Hepatocyte (in vitro differentiated cells): ENCODE results near the gene C3orf20.

Experiments used
- EZH2 ChIP-seq: fragments of 200-600 bp; sonication (generic); IDR thresholded peaks from 2 replicates; pipeline ENCODE4 v1.6.1; 2016; ENCODE audit warnings: antibody characterized with exemption, mild to moderate bottlenecking, borderline replicate concordance
- TF ChIP-seq, protein P1 (sequence below): fragments of 200-600 bp; sonication (generic); IDR thresholded peaks from 2 replicates; pipeline ENCODE4 v1.5.1; 2016; ENCODE audit warnings: antibody characterized with exemption, mild to moderate bottlenecking; ENCODE audit not compliant: poor library complexity

DNA sequence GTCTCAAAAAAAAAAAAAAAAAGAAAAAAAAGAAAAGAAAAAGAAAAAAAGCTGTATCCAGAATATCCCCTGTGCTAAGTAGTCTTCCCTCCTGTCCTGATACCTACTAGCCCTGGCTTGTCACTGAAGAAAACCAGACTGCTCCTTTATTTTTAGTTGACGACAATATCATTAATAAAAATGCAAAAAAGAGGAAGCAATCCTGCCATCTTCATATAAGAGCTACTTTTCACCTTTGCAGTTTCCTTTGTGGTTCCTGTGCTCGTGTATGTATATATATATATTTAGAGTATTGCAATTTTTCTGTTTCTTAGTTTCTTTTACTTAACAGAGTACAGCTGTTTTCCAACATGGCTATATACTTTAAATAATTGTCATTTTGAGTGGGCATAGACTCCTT lies 13.6 kb downstream of the C3orf20 start:
- TF ChIP-seq EZH2: no peak
- TF ChIP-seq, protein P1, sequence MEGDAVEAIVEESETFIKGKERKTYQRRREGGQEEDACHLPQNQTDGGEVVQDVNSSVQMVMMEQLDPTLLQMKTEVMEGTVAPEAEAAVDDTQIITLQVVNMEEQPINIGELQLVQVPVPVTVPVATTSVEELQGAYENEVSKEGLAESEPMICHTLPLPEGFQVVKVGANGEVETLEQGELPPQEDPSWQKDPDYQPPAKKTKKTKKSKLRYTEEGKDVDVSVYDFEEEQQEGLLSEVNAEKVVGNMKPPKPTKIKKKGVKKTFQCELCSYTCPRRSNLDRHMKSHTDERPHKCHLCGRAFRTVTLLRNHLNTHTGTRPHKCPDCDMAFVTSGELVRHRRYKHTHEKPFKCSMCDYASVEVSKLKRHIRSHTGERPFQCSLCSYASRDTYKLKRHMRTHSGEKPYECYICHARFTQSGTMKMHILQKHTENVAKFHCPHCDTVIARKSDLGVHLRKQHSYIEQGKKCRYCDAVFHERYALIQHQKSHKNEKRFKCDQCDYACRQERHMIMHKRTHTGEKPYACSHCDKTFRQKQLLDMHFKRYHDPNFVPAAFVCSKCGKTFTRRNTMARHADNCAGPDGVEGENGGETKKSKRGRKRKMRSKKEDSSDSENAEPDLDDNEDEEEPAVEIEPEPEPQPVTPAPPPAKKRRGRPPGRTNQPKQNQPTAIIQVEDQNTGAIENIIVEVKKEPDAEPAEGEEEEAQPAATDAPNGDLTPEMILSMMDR: no peak
